GM12872 (cell line): ENCODE data around the gene FCGR2B.

ENCODE experiments used
- CTCF ChIP-seq: IDR thresholded peaks from 3 replicates; pipeline ENCODE4 v1.5.1; 2011; ENCODE audit warnings: low read depth, mild to moderate bottlenecking, low read length, moderate library complexity; ENCODE audit not compliant: insufficient read depth

The FCGR2B gene

DNA sequence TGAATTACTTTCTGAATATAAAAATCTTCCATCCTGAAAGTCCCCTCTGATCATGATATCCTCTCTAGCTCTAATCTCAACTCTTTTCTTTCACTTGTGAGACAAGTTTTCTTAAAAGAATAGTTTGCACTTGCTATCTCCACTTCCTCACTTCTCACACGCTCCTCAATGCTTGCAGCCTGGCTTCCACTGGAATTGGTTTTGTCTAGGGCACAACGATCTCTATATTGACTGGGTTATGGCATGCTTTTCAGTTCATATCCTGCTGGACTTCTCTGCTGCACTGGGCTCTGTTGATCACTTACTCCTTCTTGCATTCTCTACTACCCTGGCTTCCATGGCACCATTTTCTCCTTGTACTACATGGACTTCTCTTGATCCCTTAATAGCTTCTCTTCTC, 44.6 kb downstream of the FCGR2B start:
- TF ChIP-seq CTCF, result no peak

DNA sequence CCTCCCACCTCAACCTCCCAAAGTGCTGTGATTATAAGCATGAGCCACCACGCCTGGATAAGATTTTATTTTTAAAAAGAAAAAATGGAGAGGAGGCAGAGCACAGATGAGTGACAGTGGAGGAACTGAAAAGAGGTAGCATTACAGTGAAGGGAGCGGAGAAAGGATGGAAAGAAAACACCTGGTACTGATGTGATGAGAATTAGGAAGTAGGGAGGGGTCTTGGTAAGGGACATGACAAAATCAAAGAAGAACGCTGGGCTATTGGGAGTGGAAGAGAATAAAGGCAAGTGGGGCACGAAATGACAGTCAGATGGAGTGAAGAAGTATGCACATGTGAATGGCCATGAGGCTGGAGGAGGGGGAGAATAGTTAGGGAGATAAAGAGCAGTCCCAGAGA, 46.4 kb downstream of the FCGR2B start:
- TF ChIP-seq CTCF, result no peak

DNA sequence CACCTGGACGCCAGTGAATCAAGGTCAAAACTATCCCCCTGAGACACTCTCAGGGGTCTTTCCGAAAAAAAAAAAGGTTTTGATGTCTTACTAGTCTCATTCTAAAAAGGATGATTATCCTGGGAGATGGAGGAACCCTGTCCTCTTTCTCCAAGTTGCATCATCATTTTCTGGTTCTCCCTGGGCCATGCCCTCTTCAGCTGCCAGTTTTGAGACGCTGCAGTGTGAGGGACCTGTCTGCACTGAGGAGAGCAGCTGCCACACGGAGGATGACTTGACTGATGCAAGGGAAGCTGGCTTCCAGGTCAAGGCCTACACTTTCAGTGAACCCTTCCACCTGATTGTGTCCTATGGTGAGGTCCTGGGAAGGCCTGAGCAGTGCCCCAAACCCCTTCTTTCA, 47.6 kb downstream of the FCGR2B start:
- TF ChIP-seq CTCF, result no peak

DNA sequence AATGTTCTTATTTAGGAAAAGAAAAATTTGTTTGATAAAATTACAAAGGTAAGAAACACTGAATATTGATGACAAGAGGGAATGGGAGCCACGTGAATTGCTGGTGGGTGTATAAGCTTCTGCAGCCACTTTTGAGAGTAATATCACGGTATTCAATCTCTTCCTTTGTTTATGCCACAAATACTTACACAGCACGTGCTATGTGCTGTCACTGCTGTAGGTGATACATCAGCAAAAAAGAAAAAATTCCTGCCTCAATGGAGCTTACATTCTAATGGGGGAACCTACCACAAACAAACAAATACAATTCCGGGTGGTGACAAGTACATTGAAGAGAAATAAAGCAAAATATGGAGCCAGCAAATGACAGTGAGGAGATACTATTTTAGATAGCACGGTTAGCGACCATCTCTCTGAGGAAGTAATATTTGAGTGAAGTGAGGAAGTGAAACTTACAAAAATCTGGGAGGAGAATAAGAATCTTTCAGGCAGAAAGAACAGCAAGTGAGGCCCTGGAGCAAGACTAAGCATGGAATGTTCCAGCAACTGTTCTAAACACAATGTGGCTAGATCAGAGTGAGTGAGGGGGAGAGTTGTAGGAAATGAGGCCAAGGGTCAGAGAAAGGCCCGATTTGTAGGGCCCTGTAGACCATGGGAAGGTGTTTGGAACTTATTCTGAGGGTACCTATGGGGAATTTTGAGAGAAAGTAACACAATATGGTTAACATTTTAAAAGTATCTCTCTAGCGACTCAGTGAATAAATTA, 55.8 kb downstream of the FCGR2B start:
- no peak for TF ChIP-seq CTCF

- TF ChIP-seq CTCF, result no peak
These were observed 56.3 kb downstream of the FCGR2B start for GRCh38 chr1:161719325-161719611.

DNA sequence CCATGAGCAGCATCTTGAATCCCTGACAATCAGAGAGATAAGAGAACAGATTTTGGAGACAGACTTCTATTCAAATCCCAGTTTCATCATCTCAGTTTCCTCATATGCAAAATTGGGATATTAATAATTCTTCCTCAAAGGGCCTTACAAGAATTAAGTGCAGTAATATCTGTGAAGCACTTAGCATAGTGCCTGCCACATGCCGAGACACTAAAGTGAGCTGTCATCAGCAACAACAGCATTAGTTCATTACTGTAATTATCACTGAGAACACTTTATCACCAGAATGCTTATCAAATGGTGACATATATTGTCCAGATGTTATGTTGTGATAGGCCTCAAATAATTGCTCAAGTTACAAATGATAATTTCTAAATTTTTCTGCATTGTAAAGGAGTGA, 57.5 kb downstream of the FCGR2B start:
- TF ChIP-seq CTCF, result no peak

- TF ChIP-seq CTCF, result no peak
These were observed 58.2 kb downstream of the FCGR2B start, which contains the start of gene FCRLB for GRCh38 chr1:161720956-161721737. Gene FCRLB, plus strand, starts transcription at chr1:161721544. Its CDS starts 1,129 bp downstream, at chr1:161722673.
